GM21360 (cell line): ENCODE results near the gene ADAD1.

ENCODE experiments used
- ATAC-seq: cut with Tn5 transposase; IDR thresholded peaks from one replicate; pipeline ENCODE4 v1.9.1; 2021; ENCODE audit warnings: mild to moderate bottlenecking, moderate library complexity; ENCODE audit not compliant: unreplicated experiment

ADAD1 gene

DNA sequence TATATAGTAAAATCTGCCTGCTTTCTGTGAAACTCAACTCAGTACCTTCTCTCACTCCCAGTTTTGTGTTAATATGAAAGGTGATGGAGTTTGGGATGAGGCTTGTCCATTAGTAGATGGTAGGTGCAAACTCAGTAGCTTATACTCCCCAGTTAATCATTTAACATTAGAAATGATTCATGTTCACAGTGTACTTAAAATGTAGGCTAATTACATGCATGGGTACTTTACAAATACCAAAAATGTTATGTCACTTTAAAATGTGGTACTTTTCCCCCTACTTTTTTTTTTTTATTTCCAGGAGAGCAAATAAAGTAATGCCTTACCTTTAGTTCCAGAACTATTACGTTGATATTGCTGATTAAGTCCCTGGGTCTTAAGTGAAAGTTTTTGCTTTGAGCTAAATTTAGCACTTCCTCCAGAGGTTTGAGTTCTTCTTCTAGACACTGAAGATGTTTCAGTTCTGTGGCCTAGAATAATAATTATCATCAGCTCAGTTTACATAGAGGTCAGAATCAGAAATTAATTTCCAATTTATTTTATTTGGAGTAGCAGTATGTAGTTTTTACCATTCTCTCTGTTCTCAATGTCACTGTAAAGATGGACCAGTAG is 74.7 kb downstream of the ADAD1 start:
- ATAC-seq: no peak

DNA sequence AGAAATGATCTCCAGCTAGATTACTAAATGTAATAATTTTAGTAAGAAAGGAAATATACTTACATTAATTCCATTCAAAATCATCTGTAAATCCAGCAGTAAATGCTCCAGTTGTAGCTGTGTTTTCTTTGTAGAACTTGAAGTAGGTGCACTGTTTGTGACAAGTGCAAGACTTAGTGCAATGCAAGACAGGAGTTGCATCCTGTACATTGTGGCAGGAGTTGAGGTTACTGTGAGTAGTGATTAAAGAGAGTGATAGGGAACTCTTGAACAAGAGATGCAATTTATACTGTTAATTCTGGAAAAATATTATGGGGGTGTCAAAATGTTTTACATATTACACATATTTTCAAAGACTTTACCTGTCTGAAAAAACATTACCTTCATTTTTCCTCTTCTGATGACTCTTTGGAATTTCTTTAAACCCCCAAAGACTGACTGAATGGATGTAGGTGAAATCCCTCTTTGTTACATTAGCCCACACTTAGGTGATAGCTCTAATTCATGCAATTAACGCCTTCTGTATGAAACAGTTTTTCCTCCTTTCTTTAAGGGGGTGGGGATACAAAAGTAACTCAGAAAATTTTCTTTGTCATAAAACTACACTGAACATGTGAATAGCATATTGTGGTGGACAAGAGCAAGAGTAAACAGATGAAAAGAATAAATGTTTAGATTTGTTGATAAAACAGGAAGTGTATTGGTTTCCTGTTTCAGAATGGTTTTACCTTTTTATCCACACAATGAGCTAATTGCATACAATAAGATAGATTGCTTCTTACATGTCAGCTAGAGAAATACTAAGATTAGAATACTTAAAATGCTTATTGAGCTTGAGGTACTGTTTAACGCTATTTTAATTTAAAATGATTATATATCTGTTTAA is 77.7 kb downstream of the ADAD1 start, which contains the start of gene IL2:
Gene IL2 (minus strand): TSS at position 495 of the 886 bp plus-strand sequence. CDS start 285 bp downstream, at position 210.
- ATAC-seq: no peak

DNA sequence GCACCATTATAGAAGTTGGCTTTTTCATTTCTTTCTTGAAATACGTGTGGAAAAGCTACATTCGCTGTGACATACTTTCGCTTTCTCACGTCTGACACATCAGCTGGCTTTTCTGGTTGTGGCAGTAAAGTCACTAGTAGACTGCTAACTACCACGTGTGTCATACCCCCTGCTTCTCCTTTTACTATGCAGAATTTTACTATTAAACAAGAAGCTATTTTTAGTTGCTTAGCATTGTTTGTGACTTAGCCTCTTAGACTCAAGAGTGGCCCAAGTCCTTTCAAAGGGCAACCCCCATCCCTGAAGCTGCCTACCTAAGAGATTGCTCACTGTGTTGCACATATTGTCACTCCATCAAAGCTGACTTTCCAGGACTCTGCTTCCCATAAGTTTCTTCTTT is 79.8 kb downstream of the ADAD1 start:
- peak; percentile 89 for ATAC-seq

DNA sequence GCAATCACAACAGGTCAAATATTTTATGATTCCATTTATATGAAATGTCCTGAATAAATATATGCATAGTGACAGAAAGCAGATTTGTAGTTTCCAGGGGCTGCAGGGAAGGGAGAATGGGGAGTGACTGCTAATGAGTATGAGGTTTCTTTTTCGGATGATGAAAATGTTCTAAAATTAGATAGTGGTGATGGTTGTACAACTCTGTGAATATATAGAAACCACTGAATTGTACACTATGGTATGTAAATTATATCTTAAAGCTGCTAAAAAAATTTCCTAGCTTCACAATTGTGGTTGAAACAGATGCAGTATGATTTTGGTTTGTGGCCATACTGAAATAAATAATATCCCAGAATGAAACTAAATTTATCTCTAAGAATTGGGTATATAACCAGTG is 90.6 kb downstream of the ADAD1 start:
- ATAC-seq: no peak

DNA sequence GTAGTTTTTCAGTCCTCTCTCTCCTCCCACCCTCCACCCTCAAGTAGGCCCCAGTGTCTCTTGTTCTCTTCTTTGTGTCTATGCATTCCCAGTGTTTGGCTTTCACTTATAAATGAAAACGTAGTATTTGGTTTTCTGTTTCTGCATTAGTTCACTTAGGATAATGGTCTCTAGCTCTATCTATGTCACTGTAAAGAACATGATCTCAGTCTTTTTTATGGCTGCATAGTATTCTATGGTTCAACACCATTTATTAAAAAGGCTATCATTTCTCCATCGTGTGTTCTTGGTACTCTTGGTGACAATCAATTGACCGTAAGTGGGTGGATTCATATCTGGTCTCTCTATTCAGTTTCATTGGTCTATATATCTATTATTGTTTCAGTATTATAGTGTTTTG is 96.4 kb downstream of the ADAD1 start:
- no peak for ATAC-seq

DNA sequence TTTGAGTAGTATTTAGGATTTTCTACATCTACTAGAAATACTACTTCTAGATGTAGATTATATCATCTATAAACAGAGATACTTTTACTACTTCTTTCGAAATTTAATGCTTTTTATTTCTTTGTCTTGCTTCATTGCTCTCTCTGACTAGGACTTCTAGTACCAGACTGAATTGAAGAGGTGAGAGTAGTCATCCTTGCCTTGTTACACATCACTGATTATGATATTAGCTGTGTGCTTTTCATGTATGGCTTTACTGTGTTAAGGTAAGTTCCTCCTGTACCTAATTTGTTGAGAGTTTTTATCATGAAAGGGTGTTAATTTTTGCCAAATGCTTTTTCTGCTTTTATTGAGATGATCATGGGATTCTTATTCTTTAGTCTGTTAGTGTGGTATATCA is 97.3 kb downstream of the ADAD1 start:
- ATAC-seq: no peak

DNA sequence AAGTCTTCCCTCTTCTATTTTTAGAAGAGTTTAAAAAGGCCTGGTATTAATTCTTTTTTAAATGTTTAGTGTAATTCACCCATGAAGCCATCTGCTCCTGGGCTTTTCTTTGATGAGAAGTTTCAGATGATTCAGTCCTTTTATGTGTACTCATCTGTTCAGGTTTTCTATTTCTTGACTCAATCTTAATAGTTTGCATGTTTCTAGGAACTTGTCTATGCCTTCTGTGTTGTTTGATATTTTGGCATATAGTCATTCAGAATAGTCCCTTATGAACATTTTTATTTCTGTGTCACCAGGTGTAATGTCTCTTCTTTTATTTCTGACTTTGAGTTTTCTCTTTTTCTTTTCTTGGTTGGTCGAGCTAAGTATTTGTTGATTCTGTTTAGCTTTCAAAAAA is 97.9 kb downstream of the ADAD1 start:
- ATAC-seq: no peak
